ENCODE results near the gene PHACTR1.
A peak's percentile ranks its signal among the peaks of the same experiment; 100 is the strongest.
"Not testable (repeated sequence)": the region's sequence is repeated elsewhere in the genome, so short reads cannot be mapped to it uniquely, and the experiment has no call there.

Gene PHACTR1

GRCh38 chr6:13314806-13315205, 598.2 kb downstream of the PHACTR1 start:
- DNase-seq (ENCODE audit: low read depth) = no peak

- DNase-seq (ENCODE audit: low read depth) = no peak
Measured at GRCh38 chr6:13315896-13316295, 599.3 kb downstream of the PHACTR1 start.

- DNase-seq (ENCODE audit: low read depth) = no peak
Measured at GRCh38 chr6:13318821-13319220, 602.3 kb downstream of the PHACTR1 start.

DNA sequence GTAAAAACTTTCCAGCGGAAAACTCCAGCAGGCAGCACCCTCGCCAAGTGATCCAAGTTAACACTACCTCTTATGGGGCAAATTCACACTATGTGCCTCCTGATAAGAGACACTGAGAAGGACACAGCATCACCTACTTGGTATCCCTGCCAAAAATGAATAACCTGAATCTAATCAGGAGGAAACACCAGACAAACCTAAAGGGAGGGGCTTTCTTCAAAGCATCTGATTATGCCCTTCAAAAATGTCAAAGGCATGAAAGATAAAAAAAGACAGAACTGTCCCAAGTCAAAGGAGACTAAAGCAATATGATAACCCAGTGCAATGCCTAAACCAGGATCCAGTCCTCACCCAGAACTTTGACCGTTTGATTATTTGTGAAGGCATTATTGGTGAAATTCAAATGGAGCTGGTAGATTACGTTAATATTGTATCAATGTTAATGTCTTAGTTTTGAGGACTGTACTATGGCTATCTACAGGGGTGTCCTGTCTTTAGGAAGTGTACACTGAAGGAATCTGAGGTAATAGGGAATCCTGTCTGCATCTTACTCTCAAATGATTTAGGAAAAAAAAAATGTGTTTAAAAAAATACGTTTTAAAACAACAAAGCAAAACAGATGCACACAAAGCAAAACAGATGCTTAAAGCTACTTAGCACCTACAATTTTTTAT, 603.5 kb downstream of the PHACTR1 start:
- no peak for DNase-seq (ENCODE audit: low read depth)

DNA sequence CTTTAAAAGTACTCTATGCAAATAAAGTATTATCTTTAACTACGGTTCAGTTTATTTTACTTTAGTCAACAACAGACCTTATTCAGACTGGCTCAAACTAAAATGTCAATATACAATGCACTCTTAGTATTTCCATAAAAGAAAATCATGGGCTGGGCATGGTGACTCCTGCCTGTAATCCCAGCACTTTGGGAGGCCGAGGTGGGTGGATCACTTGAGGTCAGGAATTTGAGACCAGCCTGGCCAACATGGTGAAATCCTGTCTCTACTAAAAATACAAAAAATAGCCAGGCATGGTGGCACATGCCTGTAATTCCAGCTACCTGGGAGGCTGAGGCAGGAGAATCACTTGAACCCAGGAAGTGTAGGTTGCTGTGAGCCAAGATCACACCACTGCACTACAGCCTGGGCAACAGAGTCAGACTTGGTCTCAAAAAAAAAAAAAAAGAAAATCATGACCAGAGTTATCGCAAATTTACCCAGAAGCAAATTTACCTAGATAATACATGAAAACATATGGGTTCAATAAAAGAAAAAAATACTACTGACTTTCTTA, 609.5 kb downstream of the PHACTR1 start:
- DNase-seq (ENCODE audit: low read depth) = not testable (repeated sequence)

DNA sequence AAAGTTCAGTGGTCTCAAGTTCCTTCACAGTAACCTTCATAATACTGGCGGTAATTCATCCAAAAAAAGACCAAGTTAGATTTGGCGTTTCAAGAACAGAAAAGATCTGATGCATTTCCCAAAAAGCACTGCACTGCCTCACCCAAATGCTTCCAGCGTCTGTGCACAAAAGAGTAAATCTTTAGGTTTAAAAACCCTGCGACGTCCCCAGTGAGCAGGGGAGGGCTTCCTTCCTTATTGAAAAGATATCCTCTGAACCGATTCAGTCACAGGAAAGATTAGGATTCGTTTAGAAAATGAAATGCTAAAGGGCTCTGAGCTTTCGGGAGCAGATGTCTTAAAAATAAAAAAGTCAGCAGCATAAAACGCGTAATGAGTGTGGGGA, 611.1 kb downstream of the PHACTR1 start:
- DNase-seq (ENCODE audit: low read depth) = no peak

DNA sequence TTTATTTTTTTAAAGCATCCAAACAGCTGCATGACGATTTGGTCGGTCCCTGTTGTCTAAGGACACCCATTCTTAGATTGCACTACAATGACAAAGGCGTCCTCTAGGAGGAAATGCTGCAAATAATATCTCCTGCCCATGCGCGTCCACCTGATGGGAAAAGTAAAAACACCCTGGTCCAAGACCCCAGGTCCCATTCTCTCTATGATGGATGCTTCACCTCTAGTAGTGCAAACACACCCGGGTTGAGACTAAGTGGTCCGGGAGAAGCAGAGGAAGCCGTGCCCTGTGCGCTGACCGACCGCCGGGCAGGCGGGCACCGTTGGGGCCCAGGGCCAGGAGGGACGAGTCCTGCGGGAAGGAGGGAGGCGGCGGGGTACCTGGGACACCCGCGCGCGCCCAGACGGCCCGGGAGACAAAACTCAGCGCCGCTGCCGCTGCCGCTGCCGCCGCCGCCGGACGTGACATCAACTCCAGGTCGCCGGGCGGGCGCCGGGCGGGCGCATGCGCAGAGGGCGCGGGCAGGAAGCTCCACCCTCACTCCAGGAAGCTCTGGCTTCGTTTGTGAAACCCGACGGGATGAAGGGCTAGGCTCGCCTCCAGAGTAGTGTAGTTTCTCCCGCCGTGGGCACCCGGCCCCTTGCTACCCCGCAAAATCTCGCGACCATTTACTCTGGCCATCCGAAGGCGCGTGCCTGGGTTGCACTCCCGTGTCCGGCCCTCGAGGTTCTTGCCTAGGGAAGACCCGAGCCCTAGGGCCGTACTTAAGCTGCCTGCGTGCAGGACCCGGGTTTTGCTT, 611.7 kb downstream of the PHACTR1 start, which contains the start of gene TBC1D7:
TSS of gene TBC1D7 (minus strand) at position 462 of the 799 bp plus-strand sequence. CDS start 1,639 bp downstream, outside the sequence.
- peak; percentile 82 for DNase-seq (ENCODE audit: low read depth)

DNA sequence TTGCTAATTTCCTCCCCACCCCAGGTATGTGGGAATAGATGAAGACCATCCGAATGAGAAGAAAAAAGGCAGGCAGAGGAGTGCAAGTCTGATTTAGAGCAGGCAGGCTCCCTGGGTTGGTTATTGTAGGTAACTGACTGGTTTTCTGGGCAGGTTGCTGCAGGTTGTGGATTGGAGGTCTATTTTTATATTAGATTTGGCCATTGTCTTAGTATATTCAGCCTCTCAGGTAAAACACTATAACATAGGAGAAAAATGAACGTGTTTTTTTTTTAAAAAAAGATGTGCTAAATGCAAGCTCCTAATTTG, 612.3 kb downstream of the PHACTR1 start:
- DNase-seq (ENCODE audit: low read depth) = no peak

- peak; percentile 27 for DNase-seq (ENCODE audit: low read depth)
Measured at GRCh38 chr6:13331516-13332348, 615.2 kb downstream of the PHACTR1 start.

DNA sequence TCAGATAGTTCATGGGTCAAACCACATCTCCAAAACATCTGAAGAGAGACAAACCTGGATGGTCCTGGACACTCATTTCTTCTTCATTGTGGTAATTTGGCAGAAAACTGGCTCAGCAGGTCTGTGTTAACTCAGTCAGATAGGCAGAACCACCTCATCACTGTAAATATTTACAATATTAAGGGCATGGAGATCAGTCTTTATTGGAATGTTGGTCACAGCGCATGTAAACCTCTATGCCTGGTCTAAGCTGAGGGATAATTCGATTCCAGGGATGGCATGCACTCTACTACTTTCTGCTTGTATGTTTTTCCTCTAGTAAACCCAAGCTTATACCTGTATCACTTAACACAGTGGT, 615.8 kb downstream of the PHACTR1 start:
- DNase-seq (ENCODE audit: low read depth) = no peak

DNA sequence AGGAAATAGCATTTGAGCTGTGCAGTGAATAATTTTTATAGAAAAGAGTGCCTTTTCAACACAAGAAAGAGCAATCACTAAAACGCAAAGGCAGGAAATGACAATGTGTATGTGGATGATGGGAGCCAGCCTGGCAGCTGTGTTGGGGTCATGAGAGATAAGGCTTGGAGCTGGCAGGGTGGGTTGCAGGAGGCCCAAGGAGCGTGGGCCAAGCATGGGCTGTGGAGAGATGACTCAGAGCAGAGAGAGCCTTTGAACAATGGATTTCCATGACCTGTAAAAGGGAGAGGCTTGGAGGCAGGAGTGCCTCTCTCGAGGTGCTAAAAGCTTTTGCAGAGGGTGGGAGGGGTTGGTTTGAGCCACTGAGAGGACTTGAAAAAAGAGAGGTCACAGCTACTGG, 618.4 kb downstream of the PHACTR1 start:
- DNase-seq (ENCODE audit: low read depth) = peak; percentile 37

GRCh38 chr6:13336553-13336952, 620.0 kb downstream of the PHACTR1 start:
- DNase-seq (ENCODE audit: low read depth) = peak; percentile 75

- peak; percentile 52 for DNase-seq (ENCODE audit: low read depth)
Measured at GRCh38 chr6:13338038-13338437, 621.5 kb downstream of the PHACTR1 start.

Data from amniotic epithelial cell (primary cell).